H1 (cell line): Measurements from ENCODE around the gene KCNMB1.

Source experiments
- ASH2L ChIP-seq: fragments of 200-600, 300-600 bp; sonication (generic); IDR thresholded peaks from one replicate; pipeline ENCODE4 v1.7.1; 2017; ENCODE audit warnings: low read length
- CHD7 ChIP-seq: fragments of 300-600 bp; sonication (generic); IDR thresholded peaks from 2 replicates; pipeline ENCODE4 v1.7.1; 2012; ENCODE audit warnings: low read length, moderate library complexity, mild to moderate bottlenecking, inconsistent platforms; ENCODE audit not compliant: insufficient replicate concordance
- EZH2 ChIP-seq: fragments of 200-600 bp; sonication (generic); IDR thresholded peaks from 2 replicates; pipeline ENCODE4 v1.7.1; 2012; ENCODE audit warnings: low read depth, mild to moderate bottlenecking, moderate library complexity, low read length, inconsistent platforms; ENCODE audit not compliant: severe bottlenecking
- GTF2F1 ChIP-seq: IDR thresholded peaks from 2 replicates; pipeline ENCODE4 v1.6.1; 2012; ENCODE audit warnings: low read depth, low read length, improper control_type of control experiment, borderline replicate concordance
- MAX ChIP-seq: IDR thresholded peaks from 2 replicates; pipeline ENCODE4 v1.6.1; 2012; ENCODE audit warnings: inconsistent platforms
- POLR2AphosphoS5 ChIP-seq: IDR thresholded peaks from 2 replicates; pipeline ENCODE4 v1.6.1; 2011; ENCODE audit warnings: low read depth, low read length
- YY1 ChIP-seq: IDR thresholded peaks from 2 replicates; pipeline ENCODE4 v1.6.1; 2011; ENCODE audit warnings: low read depth, mild to moderate bottlenecking, low read length

- TF ChIP-seq GTF2F1 (no peak), POLR2AphosphoS5 (no peak), CHD7 (no peak), MAX (no peak), YY1 (no peak), ASH2L (no peak), EZH2 (no peak)
Observed at GRCh38 chr5:170405817-170406216, 16.6 kb upstream of the KCNMB1 start.
